Measurements from ENCODE around the gene MYOG.

DNA sequence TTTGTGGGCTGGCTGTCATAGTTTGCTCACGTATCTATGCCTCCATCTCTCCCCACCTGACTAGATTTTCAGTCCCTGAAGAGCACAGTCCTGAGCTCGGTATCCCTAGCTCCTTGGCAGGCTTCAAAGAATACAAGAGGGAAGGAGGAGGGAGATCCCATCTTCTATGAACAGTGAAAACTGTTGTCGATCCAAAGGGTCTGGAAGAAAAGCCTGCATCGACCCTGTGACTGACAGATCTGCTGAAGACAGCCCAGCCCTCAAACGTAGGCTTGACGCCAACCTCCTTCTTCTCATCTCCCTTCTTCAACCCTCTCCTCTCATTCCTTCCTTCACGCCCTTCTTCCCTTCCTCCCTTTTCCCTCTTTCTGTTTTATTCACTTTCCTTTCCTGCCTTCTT lies 28.4 kb upstream of the MYOG start:
- TF ChIP-seq POLR2A (IDR thresholded peaks at IDR 0.05) (no peak), CTCF (IDR thresholded peaks at IDR 0.05) (no peak), POLR2AphosphoS5 (IDR thresholded peaks at IDR 0.05) (no peak)

All from prostate gland (tissue), 2 donors.